K562 (cell line): ENCODE data around the gene NECAB2. TPM values are rescaled to one million over a fixed set of nuclear protein-coding genes. Genes with fewer than 3 reads are reported as not detected.

Experiments used
- ASH1L ChIP-seq: fragments of 450-650 bp; IDR thresholded peaks from 2 replicates; pipeline ENCODE4 v1.6.1; 2018; ENCODE audit warnings: borderline replicate concordance, mild to moderate bottlenecking, low read depth; ENCODE audit not compliant: partially characterized antibody
- CAMTA2 ChIP-seq: fragments of 250-450 bp; sonication (Bioruptor Pico); conservative IDR thresholded peaks from 2 replicates; pipeline ENCODE4 v1.5.1; 2022
- CBX3 ChIP-seq, 2 experiments: IDR thresholded peaks; 1 replicate in 1 of 2; 2 replicates in 1 of 2; pipeline ENCODE4 v1.6.1; 2012; ENCODE audit warnings: inconsistent platforms in 2 of 2, low read length in 2 of 2, borderline replicate concordance in 1 of 2, control low read depth in 1 of 2
- EZH2 ChIP-seq: IDR thresholded peaks from 2 replicates; pipeline ENCODE4 v1.6.1; 2012; ENCODE audit warnings: low read depth, mild to moderate bottlenecking, inconsistent platforms, low read length, borderline replicate concordance
- HNRNPLL ChIP-seq: fragments of 200-400 bp; formaldehyde crosslinking; IDR thresholded peaks from 2 replicates; pipeline ENCODE4 v1.6.1; 2017; ENCODE audit warnings: low read length, low read depth, mild to moderate bottlenecking; ENCODE audit not compliant: poor library complexity, severe bottlenecking
- KLF16 ChIP-seq: IDR thresholded peaks from 2 replicates; pipeline ENCODE4 v1.6.1; 2016; ENCODE audit warnings: antibody characterized with exemption
- LCOR ChIP-seq: sonication (generic); formaldehyde crosslinking; IDR thresholded peaks from 2 replicates; pipeline ENCODE4 v1.8.0; 2022; ENCODE audit warnings: mild to moderate bottlenecking, missing genetic modification reagents
- MCM2 ChIP-seq: fragments of 450-650 bp; IDR thresholded peaks from 2 replicates; pipeline ENCODE4 v1.6.1; 2017; ENCODE audit warnings: low read depth, mild to moderate bottlenecking
- MCM5 ChIP-seq: fragments of 450-650 bp; IDR thresholded peaks from 2 replicates; pipeline ENCODE4 v1.6.1; 2016; ENCODE audit warnings: low read depth
- NONO ChIP-seq, 2 experiments: fragments of 200-400 bp in 1 of 2; fragments of 450-650 bp in 1 of 2; formaldehyde crosslinking in 1 of 2; IDR thresholded peaks; 2 replicates each; pipeline ENCODE4 v1.6.1; 2017; ENCODE audit warnings: low read depth in 2 of 2, mild to moderate bottlenecking in 2 of 2, moderate library complexity in 2 of 2, low read length in 1 of 2
- SMARCB1 ChIP-seq: IDR thresholded peaks from 2 replicates; pipeline ENCODE4 v1.6.1; 2011; ENCODE audit warnings: improper control_type of control experiment, low read depth; ENCODE audit not compliant: insufficient read length
- STAG1 ChIP-seq: sonication (generic); formaldehyde crosslinking; IDR thresholded peaks from 2 replicates; pipeline ENCODE4 v1.5.0; 2020; ENCODE audit warnings: missing genetic modification reagents, borderline replicate concordance
- ZNF175 ChIP-seq: fragments of 200-800 bp; sonication (Bioruptor generic); IDR thresholded peaks from 2 replicates; pipeline ENCODE4 v1.6.1; 2016; ENCODE audit warnings: low read depth, mild to moderate bottlenecking, missing genetic modification characterization, missing compliant biosample characterization
- polyA plus RNA-seq, 8 experiments: library from polyadenylated mRNA; depleted of rRNA in 4 of 8; stranded (reverse) in 5 of 8; unstranded in 3 of 8; fragments of >200 nt; fragmentation: Nextera tagmentation in 2 of 8; fragmentation: Illumina TruSeq in 1 of 8; extraction: Ambion mirVana in 2 of 8; extraction: Trizol in 1 of 8; gene quantifications; 2 replicates each; pipeline versions ENCODE4 v1.2.1 to v1.2.3, GENCODE V29; 2011 to 2014; ENCODE audit warnings: inconsistent platforms in 1 of 8, missing spikeins in 1 of 8
- total RNA-seq, 7 experiments: library from RNA; depleted of rRNA in 6 of 7; stranded (reverse); fragments of >200 nt in 6 of 7; fragmentation: Illumina TruSeq in 2 of 7; extraction: Trizol in 2 of 7; gene quantifications; 2 replicates each; pipeline versions ENCODE4 v1.2.1 to v1.2.3, GENCODE V29; 2011 to 2021; ENCODE audit warnings: low replicate concordance in 1 of 7
- TF ChIP-seq, protein P1 (sequence below): fragments of 450-650 bp; IDR thresholded peaks from 2 replicates; pipeline ENCODE4 v1.6.1; 2017; ENCODE audit warnings: antibody characterized with exemption, mild to moderate bottlenecking
- TF ChIP-seq, protein P2 (sequence below), 3 experiments: IDR thresholded peaks in 2 of 3; conservative IDR thresholded peaks in 1 of 3; 2 replicates each; pipeline ENCODE4 v1.5.1; 2011 to 2012; ENCODE audit warnings: low read length in 3 of 3, mild to moderate bottlenecking in 3 of 3, control low read depth in 2 of 3, improper control_type of control experiment in 1 of 3, inconsistent platforms in 1 of 3, low read depth in 1 of 3, mixed read lengths in 1 of 3, moderate library complexity in 1 of 3; ENCODE audit not compliant: insufficient read depth in 2 of 3
- TF ChIP-seq, protein P3 (sequence below): fragments of 150-350 bp; conservative IDR thresholded peaks from 2 replicates; pipeline ENCODE4 v1.6.1; 2014; ENCODE audit warnings: low read length
- TF ChIP-seq, protein P4 (sequence below): sonication (generic); formaldehyde crosslinking; IDR thresholded peaks from 2 replicates; pipeline ENCODE4 v1.8.0; 2022; ENCODE audit warnings: missing genetic modification reagents, mild to moderate bottlenecking, moderate library complexity, borderline replicate concordance

Gene NECAB2
- total and polyA plus RNA-seq, 9 of the 15 experiments (the other 6 are each of a cell fraction or from before 2014, with no cell fraction given) = 0.03 to 0.28 TPM; not detected in 7

DNA sequence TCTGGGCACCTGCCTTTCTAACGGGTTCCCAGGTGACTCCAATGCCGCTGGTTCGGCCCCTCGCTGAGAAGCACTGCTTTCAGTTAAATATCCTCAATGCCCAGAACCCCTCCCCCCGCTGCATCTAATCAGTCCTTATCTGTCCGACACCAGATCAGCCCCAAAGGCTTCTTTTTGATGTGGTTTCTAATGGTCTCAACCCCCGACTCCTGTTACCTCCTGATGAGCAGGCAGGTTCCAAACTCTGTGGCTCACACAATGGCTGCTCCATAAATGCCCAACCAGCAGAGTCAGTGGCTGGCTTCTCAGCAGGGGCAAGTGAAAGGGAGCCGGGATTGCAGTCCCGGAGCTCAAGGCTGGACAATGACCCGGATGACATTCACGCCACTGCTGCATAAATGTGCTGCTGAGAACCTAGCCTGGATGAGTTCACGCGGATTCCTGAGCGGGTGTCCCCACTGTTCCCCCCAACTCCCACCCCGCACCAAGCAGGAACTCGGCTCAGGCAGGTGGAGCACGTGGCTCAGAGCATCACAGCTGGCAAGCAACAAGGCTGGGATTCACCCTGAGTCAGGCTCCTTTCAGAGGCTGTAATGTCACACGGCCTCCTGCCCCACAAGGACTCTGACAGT is 75.6 kb downstream of the NECAB2 start (continued):
- 0 out of 4 replicates have a peak, but pooled peaks of 1 of the 2 experiments have one; percentile 34 for TF ChIP-seq NONO (IDR thresholded peaks at IDR 0.05; ENCODE audit: low read depth in 2 of 2, low read length in 1 of 2)
- TF ChIP-seq, protein P1, sequence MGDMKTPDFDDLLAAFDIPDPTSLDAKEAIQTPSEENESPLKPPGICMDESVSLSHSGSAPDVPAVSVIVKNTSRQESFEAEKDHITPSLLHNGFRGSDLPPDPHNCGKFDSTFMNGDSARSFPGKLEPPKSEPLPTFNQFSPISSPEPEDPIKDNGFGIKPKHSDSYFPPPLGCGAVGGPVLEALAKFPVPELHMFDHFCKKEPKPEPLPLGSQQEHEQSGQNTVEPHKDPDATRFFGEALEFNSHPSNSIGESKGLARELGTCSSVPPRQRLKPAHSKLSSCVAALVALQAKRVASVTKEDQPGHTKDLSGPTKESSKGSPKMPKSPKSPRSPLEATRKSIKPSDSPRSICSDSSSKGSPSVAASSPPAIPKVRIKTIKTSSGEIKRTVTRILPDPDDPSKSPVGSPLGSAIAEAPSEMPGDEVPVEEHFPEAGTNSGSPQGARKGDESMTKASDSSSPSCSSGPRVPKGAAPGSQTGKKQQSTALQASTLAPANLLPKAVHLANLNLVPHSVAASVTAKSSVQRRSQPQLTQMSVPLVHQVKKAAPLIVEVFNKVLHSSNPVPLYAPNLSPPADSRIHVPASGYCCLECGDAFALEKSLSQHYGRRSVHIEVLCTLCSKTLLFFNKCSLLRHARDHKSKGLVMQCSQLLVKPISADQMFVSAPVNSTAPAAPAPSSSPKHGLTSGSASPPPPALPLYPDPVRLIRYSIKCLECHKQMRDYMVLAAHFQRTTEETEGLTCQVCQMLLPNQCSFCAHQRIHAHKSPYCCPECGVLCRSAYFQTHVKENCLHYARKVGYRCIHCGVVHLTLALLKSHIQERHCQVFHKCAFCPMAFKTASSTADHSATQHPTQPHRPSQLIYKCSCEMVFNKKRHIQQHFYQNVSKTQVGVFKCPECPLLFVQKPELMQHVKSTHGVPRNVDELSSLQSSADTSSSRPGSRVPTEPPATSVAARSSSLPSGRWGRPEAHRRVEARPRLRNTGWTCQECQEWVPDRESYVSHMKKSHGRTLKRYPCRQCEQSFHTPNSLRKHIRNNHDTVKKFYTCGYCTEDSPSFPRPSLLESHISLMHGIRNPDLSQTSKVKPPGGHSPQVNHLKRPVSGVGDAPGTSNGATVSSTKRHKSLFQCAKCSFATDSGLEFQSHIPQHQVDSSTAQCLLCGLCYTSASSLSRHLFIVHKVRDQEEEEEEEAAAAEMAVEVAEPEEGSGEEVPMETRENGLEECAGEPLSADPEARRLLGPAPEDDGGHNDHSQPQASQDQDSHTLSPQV = no peak
- TF ChIP-seq MCM2 = no peak
- no peak for TF ChIP-seq CAMTA2 (CRISPR knock-in tag)
- TF ChIP-seq KLF16 = peak; percentile 92
- TF ChIP-seq, protein P2, sequence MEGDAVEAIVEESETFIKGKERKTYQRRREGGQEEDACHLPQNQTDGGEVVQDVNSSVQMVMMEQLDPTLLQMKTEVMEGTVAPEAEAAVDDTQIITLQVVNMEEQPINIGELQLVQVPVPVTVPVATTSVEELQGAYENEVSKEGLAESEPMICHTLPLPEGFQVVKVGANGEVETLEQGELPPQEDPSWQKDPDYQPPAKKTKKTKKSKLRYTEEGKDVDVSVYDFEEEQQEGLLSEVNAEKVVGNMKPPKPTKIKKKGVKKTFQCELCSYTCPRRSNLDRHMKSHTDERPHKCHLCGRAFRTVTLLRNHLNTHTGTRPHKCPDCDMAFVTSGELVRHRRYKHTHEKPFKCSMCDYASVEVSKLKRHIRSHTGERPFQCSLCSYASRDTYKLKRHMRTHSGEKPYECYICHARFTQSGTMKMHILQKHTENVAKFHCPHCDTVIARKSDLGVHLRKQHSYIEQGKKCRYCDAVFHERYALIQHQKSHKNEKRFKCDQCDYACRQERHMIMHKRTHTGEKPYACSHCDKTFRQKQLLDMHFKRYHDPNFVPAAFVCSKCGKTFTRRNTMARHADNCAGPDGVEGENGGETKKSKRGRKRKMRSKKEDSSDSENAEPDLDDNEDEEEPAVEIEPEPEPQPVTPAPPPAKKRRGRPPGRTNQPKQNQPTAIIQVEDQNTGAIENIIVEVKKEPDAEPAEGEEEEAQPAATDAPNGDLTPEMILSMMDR (IDR thresholded peaks at IDR 0.05 in 2 of 3, conservative IDR thresholded peaks at IDR 0.05 in 1 of 3; ENCODE audit: insufficient read depth in 2 of 3, low read depth in 1 of 3, low read length in 3 of 3) = no peak
- TF ChIP-seq ASH1L = no peak
- TF ChIP-seq CBX3 (IDR thresholded peaks at IDR 0.05; ENCODE audit: borderline replicate concordance in 1 of 2, low read length in 2 of 2) = no peak
- TF ChIP-seq STAG1 (CRISPR knock-in tag) = no peak
- TF ChIP-seq, protein P3, sequence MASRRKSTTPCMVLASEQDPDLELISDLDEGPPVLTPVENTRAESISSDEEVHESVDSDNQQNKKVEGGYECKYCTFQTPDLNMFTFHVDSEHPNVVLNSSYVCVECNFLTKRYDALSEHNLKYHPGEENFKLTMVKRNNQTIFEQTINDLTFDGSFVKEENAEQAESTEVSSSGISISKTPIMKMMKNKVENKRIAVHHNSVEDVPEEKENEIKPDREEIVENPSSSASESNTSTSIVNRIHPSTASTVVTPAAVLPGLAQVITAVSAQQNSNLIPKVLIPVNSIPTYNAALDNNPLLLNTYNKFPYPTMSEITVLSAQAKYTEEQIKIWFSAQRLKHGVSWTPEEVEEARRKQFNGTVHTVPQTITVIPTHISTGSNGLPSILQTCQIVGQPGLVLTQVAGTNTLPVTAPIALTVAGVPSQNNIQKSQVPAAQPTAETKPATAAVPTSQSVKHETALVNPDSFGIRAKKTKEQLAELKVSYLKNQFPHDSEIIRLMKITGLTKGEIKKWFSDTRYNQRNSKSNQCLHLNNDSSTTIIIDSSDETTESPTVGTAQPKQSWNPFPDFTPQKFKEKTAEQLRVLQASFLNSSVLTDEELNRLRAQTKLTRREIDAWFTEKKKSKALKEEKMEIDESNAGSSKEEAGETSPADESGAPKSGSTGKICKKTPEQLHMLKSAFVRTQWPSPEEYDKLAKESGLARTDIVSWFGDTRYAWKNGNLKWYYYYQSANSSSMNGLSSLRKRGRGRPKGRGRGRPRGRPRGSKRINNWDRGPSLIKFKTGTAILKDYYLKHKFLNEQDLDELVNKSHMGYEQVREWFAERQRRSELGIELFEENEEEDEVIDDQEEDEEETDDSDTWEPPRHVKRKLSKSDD = no peak
- TF ChIP-seq MCM5 = no peak
- no peak for TF ChIP-seq EZH2
- TF ChIP-seq ZNF175 (CRISPR knock-in tag) = 0 out of 2 replicates have a peak, but pooled peaks have one; percentile 37
- TF ChIP-seq SMARCB1 = no peak
- peak; percentile 84 for TF ChIP-seq LCOR (CRISPR knock-in tag)
- TF ChIP-seq HNRNPLL = no peak
- TF ChIP-seq, protein P4, sequence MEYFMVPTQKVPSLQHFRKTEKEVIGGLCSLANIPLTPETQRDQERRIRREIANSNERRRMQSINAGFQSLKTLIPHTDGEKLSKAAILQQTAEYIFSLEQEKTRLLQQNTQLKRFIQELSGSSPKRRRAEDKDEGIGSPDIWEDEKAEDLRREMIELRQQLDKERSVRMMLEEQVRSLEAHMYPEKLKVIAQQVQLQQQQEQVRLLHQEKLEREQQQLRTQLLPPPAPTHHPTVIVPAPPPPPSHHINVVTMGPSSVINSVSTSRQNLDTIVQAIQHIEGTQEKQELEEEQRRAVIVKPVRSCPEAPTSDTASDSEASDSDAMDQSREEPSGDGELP (CRISPR knock-in tag) = peak; percentile 43; the same call in 1 of the 2 replicates
